ENCODE results near the gene FIBCD1. TPM values are rescaled to one million over a fixed set of nuclear protein-coding genes. Genes with fewer than 3 reads are reported as not detected.

Gene FIBCD1
- total and polyA plus RNA-seq, 2 of the 8 experiments (the other 6 are each of a cell fraction or from before 2014, with no cell fraction given), result 6.1 to 8.8 TPM

DNA sequence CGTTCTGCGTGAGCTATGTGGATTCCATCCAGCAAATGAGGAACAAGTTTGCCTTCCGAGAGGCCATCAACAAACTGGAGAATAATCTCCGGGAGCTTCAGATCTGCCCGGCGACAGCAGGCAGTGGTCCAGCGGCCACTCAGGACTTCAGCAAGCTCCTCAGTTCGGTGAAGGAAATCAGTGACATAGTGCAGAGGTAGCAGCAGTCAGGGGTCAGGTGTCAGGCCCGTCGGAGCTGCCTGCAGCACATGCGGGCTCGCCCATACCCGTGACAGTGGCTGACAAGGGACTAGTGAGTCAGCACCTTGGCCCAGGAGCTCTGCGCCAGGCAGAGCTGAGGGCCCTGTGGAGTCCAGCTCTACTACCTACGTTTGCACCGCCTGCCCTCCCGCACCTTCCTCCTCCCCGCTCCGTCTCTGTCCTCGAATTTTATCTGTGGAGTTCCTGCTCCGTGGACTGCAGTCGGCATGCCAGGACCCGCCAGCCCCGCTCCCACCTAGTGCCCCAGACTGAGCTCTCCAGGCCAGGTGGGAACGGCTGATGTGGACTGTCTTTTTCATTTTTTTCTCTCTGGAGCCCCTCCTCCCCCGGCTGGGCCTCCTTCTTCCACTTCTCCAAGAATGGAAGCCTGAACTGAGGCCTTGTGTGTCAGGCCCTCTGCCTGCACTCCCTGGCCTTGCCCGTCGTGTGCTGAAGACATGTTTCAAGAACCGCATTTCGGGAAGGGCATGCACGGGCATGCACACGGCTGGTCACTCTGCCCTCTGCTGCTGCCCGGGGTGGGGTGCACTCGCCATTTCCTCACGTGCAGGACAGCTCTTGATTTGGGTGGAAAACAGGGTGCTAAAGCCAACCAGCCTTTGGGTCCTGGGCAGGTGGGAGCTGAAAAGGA lies 53.3 kb downstream of the FIBCD1 start:
- FAIRE-seq (no peak), DNase-seq (ENCODE audit: low read depth in 1 of 2, low spot score in 2 of 2) (no peak)
- Histone ChIP-seq H3K4me2 (ENCODE audit: insufficient read depth in 1 of 2, low read depth in 2 of 2, low read length in 2 of 2) (no peak overlapping the region), H3K14ac (ENCODE audit: insufficient read length) (no peak overlapping the region), H2BK20ac (ENCODE audit: low read length) (no peak overlapping the region), H2BK120ac (replicated peaks; ENCODE audit: low read depth, low read length) (no peak overlapping the region), H3K27ac (ENCODE audit: low read depth, low read length) (peak overlapping the region; percentile 45), H3K23me2 (ENCODE audit: low read depth, low read length) (no peaks in the 10 kb centered on the region), H4K8ac (ENCODE audit: extremely low read depth, insufficient read depth, low read length) (no peak overlapping the region), H2BK15ac (ENCODE audit: low read length) (no peak overlapping the region), H3K27me3 (replicated peaks in 1 of 4; ENCODE audit: control insufficient read depth in 3 of 4, extremely low read depth in 1 of 4, insufficient read depth in 3 of 4, low read length in 3 of 4) (no peaks in the 10 kb centered on the region), H3K9me3 (ENCODE audit: insufficient read depth in 2 of 2, low read depth in 1 of 2, low read length in 1 of 2) (no peaks in the 10 kb centered on the region), H4K5ac (ENCODE audit: insufficient read length, low read depth, low read length) (peak overlapping the region; percentile 6), H3K4me3 (ENCODE audit: extremely low read depth in 1 of 4, insufficient read depth in 2 of 4, low read depth in 3 of 4, low read length in 4 of 4) (no peak overlapping the region), H3K23ac (ENCODE audit: insufficient read length) (no peak overlapping the region), H2BK5ac (ENCODE audit: low read depth, low read length) (peak overlapping the region; percentile 93), H3K4me1 (replicated peaks in 1 of 4; ENCODE audit: control insufficient read depth in 3 of 4, insufficient read depth in 4 of 4, low read length in 3 of 4) (no peaks in the 10 kb centered on the region), H3K18ac (ENCODE audit: extremely low read depth, low read length) (no peak overlapping the region; the same call in 1 of the 2 replicates), H3K56ac (replicated peaks; ENCODE audit: insufficient read length, low read depth, low read length) (no peak overlapping the region), H2AFZ (ENCODE audit: low read length) (no peak overlapping the region), H3K4ac (replicated peaks; ENCODE audit: insufficient read length, low read depth, low read length) (peak overlapping the region; percentile 65), H2AK5ac (ENCODE audit: low read depth, low read length) (no peak overlapping the region), H3K36me3 (ENCODE audit: control insufficient read depth in 2 of 4, insufficient read depth in 4 of 4, low read length in 3 of 4) (peaks cover 25 to 77% (median 60%) of the 10 kb centered on the region in 4 experiments), H4K91ac (replicated peaks; ENCODE audit: insufficient read length, low read length) (peak overlapping the region; percentile 39), H3K9ac (replicated peaks in 1 of 4; ENCODE audit: extremely low read depth in 1 of 4, low read depth in 3 of 4, low read length in 3 of 4) (no peak overlapping the region), H4K20me1 (replicated peaks in 1 of 2; ENCODE audit: control insufficient read depth in 1 of 2, insufficient read depth in 2 of 2, low read length in 2 of 2) (peaks cover 0 to 4% of the 10 kb centered on the region in 2 experiments), H2BK12ac (ENCODE audit: low read depth, low read length) (no peak overlapping the region), H3K79me1 (ENCODE audit: low read depth, low read length) (0 out of 2 replicates have a peak, but pooled peaks cover 3% of the 10 kb centered on the region), H3K79me2 (ENCODE audit: control insufficient read depth in 1 of 2, insufficient read depth in 2 of 2, low read length in 2 of 2) (no peaks in the 10 kb centered on the region)
- WGBS, 2 experiments (ENCODE audit: extremely low coverage in 1 of 2, insufficient coverage in 1 of 2, insufficient read length in 1 of 2, insufficient replicate concordance in 2 of 2, low coverage in 1 of 2, low lambda C conversion rate in 2 of 2, missing lambda C conversion rate in 1 of 2), result 90% methylated on average over 35 of the region's 35 CpGs; no CpG with 5 or more reads in 1 of the 2 experiments
- TF ChIP-seq POLR2A (IDR thresholded peaks at IDR 0.05; ENCODE audit: control extremely low read depth in 1 of 2, low read depth in 2 of 2, low read length in 2 of 2), result 0 out of 3 replicates have a peak, but pooled peaks of 1 of the 2 experiments have one; percentile 13
- no peak for TF ChIP-seq SRF (IDR thresholded peaks at IDR 0.05; ENCODE audit: low read depth, low read length)
- TF ChIP-seq SAP30 (IDR thresholded peaks at IDR 0.05; ENCODE audit: insufficient read depth, insufficient replicate concordance, low read length), result no peak
- TF ChIP-seq JUND (IDR thresholded peaks at IDR 0.05; ENCODE audit: low read length), result no peak
- TF ChIP-seq SP4 (IDR thresholded peaks at IDR 0.05; ENCODE audit: low read length), result no peak
- TF ChIP-seq RFX5 (IDR thresholded peaks at IDR 0.05; ENCODE audit: borderline replicate concordance, low read depth, low read length), result peak; percentile 78
- POLR2A ChIA-PET (ENCODE audit: partially characterized antibody), result interaction anchor here (1.0 to 1.4 kb wide), 4 partner anchors 9 to 46 kb away, joined by 3 read pairs; no protein-coding TSS in a partner anchor
- CTCF ChIA-PET (ENCODE audit: partially characterized antibody), result interaction anchor here (0.7 to 5.6 kb wide), 17 partner anchors 9 to 193 kb away, joined by 3 to 29 read pairs (median 4); no protein-coding TSS in a partner anchor
